Measurements from ENCODE around the gene DGLUCY.

DNA sequence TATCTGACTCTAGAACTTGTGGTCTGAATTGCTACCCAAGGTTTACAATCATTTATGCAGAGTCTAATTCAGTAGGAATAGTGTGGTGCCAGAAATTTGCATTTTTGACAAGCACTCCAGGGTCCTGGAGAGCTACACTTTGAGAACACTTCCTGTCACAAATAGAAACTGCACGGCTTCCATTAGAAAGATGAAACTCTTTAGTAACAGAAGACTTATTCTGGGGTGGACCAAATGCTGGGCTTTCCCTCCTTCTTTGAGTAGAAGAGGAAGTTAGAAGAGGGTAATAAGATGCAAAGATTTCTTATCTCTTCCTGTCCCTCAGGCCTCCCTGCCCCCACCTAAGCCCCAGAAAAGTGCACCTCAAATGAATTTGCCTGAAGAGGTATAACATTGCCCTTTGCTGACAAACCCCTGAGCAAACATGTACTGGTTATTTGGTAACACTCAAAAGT, 28.4 kb downstream of the DGLUCY start:
- TF ChIP-seq CTCF (IDR thresholded peaks at IDR 0.05; ENCODE audit: low read depth, low read length, missing input control) (no peak), RXRA (IDR thresholded peaks at IDR 0.05) (no peak), SP1 (IDR thresholded peaks at IDR 0.05) (no peak), FOXA1 (IDR thresholded peaks at IDR 0.05) (no peak), TAF1 (conservative IDR thresholded peaks at IDR 0.05) (no peak), GABPA (IDR thresholded peaks at IDR 0.05 in 1 of 2, conservative IDR thresholded peaks at IDR 0.05 in 1 of 2) (no peak), JUND (IDR thresholded peaks at IDR 0.05) (no peak)
- TF ChIP-seq, protein P1, sequence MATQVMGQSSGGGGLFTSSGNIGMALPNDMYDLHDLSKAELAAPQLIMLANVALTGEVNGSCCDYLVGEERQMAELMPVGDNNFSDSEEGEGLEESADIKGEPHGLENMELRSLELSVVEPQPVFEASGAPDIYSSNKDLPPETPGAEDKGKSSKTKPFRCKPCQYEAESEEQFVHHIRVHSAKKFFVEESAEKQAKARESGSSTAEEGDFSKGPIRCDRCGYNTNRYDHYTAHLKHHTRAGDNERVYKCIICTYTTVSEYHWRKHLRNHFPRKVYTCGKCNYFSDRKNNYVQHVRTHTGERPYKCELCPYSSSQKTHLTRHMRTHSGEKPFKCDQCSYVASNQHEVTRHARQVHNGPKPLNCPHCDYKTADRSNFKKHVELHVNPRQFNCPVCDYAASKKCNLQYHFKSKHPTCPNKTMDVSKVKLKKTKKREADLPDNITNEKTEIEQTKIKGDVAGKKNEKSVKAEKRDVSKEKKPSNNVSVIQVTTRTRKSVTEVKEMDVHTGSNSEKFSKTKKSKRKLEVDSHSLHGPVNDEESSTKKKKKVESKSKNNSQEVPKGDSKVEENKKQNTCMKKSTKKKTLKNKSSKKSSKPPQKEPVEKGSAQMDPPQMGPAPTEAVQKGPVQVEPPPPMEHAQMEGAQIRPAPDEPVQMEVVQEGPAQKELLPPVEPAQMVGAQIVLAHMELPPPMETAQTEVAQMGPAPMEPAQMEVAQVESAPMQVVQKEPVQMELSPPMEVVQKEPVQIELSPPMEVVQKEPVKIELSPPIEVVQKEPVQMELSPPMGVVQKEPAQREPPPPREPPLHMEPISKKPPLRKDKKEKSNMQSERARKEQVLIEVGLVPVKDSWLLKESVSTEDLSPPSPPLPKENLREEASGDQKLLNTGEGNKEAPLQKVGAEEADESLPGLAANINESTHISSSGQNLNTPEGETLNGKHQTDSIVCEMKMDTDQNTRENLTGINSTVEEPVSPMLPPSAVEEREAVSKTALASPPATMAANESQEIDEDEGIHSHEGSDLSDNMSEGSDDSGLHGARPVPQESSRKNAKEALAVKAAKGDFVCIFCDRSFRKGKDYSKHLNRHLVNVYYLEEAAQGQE (IDR thresholded peaks at IDR 0.05): no peak
- TF ChIP-seq, protein P2, sequence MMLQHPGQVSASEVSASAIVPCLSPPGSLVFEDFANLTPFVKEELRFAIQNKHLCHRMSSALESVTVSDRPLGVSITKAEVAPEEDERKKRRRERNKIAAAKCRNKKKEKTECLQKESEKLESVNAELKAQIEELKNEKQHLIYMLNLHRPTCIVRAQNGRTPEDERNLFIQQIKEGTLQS (IDR thresholded peaks at IDR 0.05): no peak

Data from liver (tissue), 3 donors.